Neural cell (in vitro differentiated cells): Measurements from ENCODE around the gene GPT2.

Experiments
- CTCF ChIP-seq: fragments of 450-650 bp; IDR thresholded peaks from 2 replicates; pipeline ENCODE4 v1.5.1; 2014; ENCODE audit warnings: antibody characterized with exemption, mild to moderate bottlenecking, moderate library complexity; ENCODE audit not compliant: poor library complexity, severe bottlenecking
- EP300 ChIP-seq: fragments of 450-650 bp; conservative IDR thresholded peaks from 2 replicates; pipeline ENCODE4 v1.6.1; 2014; ENCODE audit warnings: antibody characterized with exemption, mild to moderate bottlenecking, moderate library complexity; ENCODE audit not compliant: poor library complexity, severe bottlenecking
- EZH2 ChIP-seq: fragments of 200-600, 300-800 bp; shearing (Covaris generic), sonication (generic); IDR thresholded peaks from 2 replicates; pipeline ENCODE4 v1.6.1; 2014; ENCODE audit warnings: antibody characterized with exemption, low read length, borderline replicate concordance, mild to moderate bottlenecking; ENCODE audit not compliant: insufficient read depth, poor library complexity, severe bottlenecking
- MXI1 ChIP-seq: fragments of 450-650 bp; conservative IDR thresholded peaks from 2 replicates; pipeline ENCODE4 v1.6.1; 2014; ENCODE audit warnings: antibody characterized with exemption, mild to moderate bottlenecking; ENCODE audit not compliant: poor library complexity, severe bottlenecking
- POLR2AphosphoS5 ChIP-seq: IDR thresholded peaks from 2 replicates; pipeline ENCODE4 v1.6.1; 2012
- RAD21 ChIP-seq: fragments of 450-650 bp; conservative IDR thresholded peaks from 2 replicates; pipeline ENCODE4 v1.6.1; 2014; ENCODE audit warnings: antibody characterized with exemption, mild to moderate bottlenecking, moderate library complexity
- SMC3 ChIP-seq: fragments of 450-650 bp; conservative IDR thresholded peaks from 2 replicates; pipeline ENCODE4 v1.6.1; 2014; ENCODE audit warnings: antibody characterized with exemption, mild to moderate bottlenecking, moderate library complexity; ENCODE audit not compliant: poor library complexity
- TAF1 ChIP-seq: IDR thresholded peaks from 2 replicates; pipeline ENCODE4 v1.6.1; 2012; ENCODE audit warnings: low read depth
- TF ChIP-seq, protein P1 (sequence below): IDR thresholded peaks from 2 replicates; pipeline ENCODE4 v1.6.1; 2012; ENCODE audit warnings: borderline replicate concordance

- TF ChIP-seq CTCF, result peak; percentile 30
- no peak for TF ChIP-seq RAD21
- TF ChIP-seq TAF1, result peak; percentile 59
- TF ChIP-seq, protein P1, sequence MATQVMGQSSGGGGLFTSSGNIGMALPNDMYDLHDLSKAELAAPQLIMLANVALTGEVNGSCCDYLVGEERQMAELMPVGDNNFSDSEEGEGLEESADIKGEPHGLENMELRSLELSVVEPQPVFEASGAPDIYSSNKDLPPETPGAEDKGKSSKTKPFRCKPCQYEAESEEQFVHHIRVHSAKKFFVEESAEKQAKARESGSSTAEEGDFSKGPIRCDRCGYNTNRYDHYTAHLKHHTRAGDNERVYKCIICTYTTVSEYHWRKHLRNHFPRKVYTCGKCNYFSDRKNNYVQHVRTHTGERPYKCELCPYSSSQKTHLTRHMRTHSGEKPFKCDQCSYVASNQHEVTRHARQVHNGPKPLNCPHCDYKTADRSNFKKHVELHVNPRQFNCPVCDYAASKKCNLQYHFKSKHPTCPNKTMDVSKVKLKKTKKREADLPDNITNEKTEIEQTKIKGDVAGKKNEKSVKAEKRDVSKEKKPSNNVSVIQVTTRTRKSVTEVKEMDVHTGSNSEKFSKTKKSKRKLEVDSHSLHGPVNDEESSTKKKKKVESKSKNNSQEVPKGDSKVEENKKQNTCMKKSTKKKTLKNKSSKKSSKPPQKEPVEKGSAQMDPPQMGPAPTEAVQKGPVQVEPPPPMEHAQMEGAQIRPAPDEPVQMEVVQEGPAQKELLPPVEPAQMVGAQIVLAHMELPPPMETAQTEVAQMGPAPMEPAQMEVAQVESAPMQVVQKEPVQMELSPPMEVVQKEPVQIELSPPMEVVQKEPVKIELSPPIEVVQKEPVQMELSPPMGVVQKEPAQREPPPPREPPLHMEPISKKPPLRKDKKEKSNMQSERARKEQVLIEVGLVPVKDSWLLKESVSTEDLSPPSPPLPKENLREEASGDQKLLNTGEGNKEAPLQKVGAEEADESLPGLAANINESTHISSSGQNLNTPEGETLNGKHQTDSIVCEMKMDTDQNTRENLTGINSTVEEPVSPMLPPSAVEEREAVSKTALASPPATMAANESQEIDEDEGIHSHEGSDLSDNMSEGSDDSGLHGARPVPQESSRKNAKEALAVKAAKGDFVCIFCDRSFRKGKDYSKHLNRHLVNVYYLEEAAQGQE, result no peak
- TF ChIP-seq EP300, result no peak
- peak; percentile 34 for TF ChIP-seq POLR2AphosphoS5
- TF ChIP-seq SMC3, result no peak
- TF ChIP-seq EZH2, result no peak
- peak; percentile 93 for TF ChIP-seq MXI1
Measured at GRCh38 chr16:46883690-46884512, at the start of gene GPT2.
